Measurements from ENCODE around the gene GNG12. TPM values are rescaled to one million over a fixed set of nuclear protein-coding genes. Genes with fewer than 3 reads are reported as not detected.

Gene GNG12
- total RNA-seq, 1 donor = 201 TPM

DNA sequence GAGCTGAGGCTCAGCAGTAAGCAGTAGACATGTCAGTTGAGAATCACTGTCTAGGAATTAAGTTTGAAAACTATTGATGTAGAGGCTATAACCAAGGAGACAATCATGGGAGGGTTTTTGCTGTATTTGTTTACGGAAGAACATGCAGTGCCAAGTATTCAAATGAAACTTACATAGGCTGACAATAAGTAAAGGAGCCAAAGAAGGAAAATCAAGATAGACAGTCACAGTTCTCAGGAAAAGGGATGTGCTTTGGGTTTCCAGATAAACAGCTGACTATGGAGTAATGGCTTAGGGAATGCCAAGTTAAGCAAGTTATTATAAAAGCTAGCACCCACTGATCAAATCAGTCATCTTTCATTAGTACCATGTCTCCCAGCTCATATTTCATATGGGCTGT lies 21.5 kb downstream of the GNG12 start:
- TF ChIP-seq, protein P1, sequence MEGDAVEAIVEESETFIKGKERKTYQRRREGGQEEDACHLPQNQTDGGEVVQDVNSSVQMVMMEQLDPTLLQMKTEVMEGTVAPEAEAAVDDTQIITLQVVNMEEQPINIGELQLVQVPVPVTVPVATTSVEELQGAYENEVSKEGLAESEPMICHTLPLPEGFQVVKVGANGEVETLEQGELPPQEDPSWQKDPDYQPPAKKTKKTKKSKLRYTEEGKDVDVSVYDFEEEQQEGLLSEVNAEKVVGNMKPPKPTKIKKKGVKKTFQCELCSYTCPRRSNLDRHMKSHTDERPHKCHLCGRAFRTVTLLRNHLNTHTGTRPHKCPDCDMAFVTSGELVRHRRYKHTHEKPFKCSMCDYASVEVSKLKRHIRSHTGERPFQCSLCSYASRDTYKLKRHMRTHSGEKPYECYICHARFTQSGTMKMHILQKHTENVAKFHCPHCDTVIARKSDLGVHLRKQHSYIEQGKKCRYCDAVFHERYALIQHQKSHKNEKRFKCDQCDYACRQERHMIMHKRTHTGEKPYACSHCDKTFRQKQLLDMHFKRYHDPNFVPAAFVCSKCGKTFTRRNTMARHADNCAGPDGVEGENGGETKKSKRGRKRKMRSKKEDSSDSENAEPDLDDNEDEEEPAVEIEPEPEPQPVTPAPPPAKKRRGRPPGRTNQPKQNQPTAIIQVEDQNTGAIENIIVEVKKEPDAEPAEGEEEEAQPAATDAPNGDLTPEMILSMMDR (IDR thresholded peaks at IDR 0.05; ENCODE audit: insufficient read depth, low read depth, low read length) = no peak
- DNase-seq (ENCODE audit: low read depth) = no peak
- H3K4me3 ChIP-seq (ENCODE audit: low read depth, low read length) = no peak overlapping the region

DNA sequence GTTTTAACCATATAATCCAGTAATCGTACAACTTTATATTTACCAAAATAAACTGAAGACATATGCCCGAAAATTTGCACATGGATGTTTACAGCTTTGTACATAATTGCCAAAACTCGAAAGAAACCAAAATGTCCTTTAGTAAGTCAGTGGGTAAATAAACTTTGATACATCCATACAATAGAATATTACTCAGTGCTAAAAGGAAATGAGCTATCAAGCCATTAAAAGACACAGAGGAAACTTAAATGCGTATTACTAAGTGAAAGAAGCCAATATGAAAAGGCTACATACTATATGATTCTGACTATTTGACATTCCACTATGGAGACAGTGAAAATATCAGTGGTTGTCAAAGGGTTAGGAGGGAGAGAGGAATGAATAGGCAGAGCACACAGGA lies 23.4 kb downstream of the GNG12 start:
- TF ChIP-seq, protein P1 (IDR thresholded peaks at IDR 0.05; ENCODE audit: insufficient read depth, low read depth, low read length) = no peak

DNA sequence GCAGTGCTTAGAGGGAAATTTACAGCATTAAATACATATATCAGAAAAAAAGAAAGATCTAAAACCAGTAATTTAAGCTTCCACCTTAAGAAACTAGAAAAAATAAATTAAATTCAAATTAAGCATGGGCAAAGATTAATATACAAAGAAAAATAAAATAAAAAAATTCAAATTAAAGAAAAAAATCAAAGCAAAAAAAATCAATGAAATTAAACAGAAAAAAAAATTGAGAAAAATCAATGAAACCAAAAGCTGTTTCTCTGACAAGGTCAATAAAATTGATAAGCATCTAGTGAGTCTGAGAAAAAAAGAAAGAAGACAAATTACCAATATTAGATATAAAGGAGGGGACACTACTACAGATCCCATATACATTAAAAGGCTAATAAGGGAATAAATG lies 26.0 kb downstream of the GNG12 start:
- H3K4me3 ChIP-seq (ENCODE audit: low read depth, low read length) = no peak overlapping the region
- TF ChIP-seq, protein P1 (IDR thresholded peaks at IDR 0.05; ENCODE audit: insufficient read depth, low read depth, low read length) = no peak
- DNase-seq (ENCODE audit: low read depth) = no peak

More for the DNA sequence above, 23.4 kb downstream of the GNG12 start:
- no peak overlapping the region for H3K4me3 ChIP-seq (ENCODE audit: low read depth, low read length)
- no peak for DNase-seq (ENCODE audit: low read depth)

DNA sequence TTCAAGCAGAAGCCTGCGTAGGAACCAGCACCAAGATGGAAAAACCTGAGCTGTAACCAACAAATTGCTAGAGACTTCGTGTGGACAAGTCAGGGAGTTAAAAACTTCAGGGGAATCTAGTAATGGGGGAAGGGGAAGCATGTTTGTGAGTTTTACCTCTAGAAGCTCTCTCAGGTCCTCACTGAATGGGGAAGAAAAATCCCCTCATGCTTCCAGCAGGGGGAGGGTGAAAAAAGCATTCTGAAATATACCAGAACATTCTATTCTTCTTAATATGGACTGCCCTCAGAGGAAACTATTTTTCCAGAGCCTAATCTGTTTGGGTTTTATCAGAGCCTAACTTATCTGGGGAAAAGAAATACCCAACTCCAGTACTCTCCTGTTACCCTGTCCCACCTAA lies 28.6 kb downstream of the GNG12 start:
- TF ChIP-seq, protein P1 (IDR thresholded peaks at IDR 0.05; ENCODE audit: insufficient read depth, low read depth, low read length) = peak; percentile 26
- no peak overlapping the region for H3K4me3 ChIP-seq (ENCODE audit: low read depth, low read length)
- DNase-seq (ENCODE audit: low read depth) = no peak

DNA sequence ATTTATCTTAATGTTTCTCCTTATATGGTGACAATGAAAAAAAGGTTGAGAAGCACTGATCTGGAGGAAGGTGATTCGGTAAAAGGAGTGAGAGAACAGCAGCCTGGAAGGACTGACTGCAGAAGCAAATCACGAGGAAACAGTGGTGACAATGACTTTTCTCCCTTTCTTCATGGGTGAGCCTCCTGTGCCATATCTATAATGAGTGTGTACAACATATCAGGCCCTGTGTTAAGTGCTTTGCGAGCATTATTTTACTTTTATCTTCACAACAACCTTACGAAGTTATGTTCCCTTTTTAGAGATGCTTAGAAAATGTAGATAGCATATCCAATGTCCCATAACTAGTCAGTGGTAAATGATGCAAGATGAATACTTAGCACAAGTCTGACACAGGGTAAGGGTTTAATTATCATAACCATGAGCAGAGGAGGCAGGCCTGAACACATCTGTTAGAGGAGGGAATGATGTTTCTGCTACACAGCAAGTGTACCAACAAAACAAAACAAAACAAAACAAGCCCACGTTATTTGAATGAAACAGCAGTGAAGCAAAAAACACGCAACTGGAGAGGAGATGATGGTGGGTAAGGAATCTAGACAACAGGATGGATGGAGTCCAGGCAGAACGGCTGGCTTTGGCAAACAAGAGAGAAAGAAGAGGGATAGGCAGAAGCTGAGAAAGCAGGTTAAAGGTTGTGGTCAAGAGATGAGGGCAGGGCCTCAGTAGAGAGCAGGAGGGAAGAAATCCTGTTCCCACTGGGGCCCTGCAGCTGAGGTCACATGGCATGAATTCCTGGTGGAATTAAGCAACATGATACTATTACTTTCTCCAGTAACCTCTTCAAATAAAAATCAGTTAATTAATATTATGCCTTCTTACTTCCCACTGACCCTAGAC lies 29.6 kb downstream of the GNG12 start:
- no peak overlapping the region for H3K4me3 ChIP-seq (ENCODE audit: low read depth, low read length)
- DNase-seq (ENCODE audit: low read depth) = peak; percentile 78
- TF ChIP-seq, protein P1 (IDR thresholded peaks at IDR 0.05; ENCODE audit: insufficient read depth, low read depth, low read length) = no peak

DNA sequence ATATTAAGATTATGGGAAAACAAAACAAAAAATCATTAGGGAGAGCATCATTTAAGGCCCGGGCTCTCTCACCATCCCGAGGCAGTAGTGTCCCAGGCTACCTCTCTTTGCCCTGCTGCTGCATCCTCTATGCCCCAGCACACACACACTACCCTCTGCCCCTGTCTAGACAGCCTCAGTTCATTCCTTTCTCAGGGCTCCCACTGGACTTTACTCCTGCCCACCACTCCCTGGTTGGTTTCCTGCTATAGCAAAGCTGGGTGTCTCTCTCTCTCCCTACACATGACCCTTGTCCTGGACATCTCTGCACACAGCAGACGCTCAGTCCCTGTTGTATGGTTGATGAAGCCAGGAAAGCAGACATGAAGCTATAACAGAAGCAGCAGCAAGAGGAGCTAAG lies 30.7 kb downstream of the GNG12 start:
- TF ChIP-seq, protein P1 (IDR thresholded peaks at IDR 0.05; ENCODE audit: insufficient read depth, low read depth, low read length) = no peak
- no peak for DNase-seq (ENCODE audit: low read depth)
- no peak overlapping the region for H3K4me3 ChIP-seq (ENCODE audit: low read depth, low read length)

All from fibroblast of villous mesenchyme (primary cell).